ENCODE results near the gene SYT7.

DNA sequence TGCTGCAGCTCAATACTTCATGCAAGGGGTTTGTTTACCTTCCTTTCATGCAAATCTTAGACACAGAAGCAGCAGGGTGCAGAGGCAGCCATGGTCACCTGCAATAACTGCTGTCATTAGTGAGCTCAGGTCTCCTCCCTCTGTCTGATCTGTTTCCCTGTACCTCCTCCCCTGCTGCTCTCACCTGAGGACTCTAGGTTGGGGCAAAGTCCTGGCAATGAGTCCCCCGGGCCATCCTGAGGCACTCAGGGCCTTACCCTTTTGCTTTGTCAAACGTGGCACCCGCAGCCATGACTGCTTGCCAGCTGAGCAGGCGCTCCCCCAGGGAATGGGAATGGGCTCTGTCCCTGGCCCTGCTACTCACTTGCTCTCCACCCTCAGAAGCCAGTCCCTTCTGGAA lies 68.4 kb downstream of the SYT7 start:
- TF ChIP-seq EP300 (IDR thresholded peaks at IDR 0.05) (no peak), POLR2A (IDR thresholded peaks at IDR 0.05) (no peak)
- TF ChIP-seq, protein P1, sequence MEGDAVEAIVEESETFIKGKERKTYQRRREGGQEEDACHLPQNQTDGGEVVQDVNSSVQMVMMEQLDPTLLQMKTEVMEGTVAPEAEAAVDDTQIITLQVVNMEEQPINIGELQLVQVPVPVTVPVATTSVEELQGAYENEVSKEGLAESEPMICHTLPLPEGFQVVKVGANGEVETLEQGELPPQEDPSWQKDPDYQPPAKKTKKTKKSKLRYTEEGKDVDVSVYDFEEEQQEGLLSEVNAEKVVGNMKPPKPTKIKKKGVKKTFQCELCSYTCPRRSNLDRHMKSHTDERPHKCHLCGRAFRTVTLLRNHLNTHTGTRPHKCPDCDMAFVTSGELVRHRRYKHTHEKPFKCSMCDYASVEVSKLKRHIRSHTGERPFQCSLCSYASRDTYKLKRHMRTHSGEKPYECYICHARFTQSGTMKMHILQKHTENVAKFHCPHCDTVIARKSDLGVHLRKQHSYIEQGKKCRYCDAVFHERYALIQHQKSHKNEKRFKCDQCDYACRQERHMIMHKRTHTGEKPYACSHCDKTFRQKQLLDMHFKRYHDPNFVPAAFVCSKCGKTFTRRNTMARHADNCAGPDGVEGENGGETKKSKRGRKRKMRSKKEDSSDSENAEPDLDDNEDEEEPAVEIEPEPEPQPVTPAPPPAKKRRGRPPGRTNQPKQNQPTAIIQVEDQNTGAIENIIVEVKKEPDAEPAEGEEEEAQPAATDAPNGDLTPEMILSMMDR (IDR thresholded peaks at IDR 0.05), result no peak
